Left cardiac atrium (tissue), 4 donors: Measurements from ENCODE around the gene TFB1M. TPM values are rescaled to one million over a fixed set of nuclear protein-coding genes. Genes with fewer than 3 reads are reported as not detected.
A peak's percentile ranks its signal among the peaks of the same experiment; 100 is the strongest.
"Not testable (repeated sequence)": the region's sequence is repeated elsewhere in the genome, so short reads cannot be mapped to it uniquely, and the experiment has no call there.

Source experiments
- ATAC-seq, 2 donors: fragments of 200-7000 bp; cut with Tn5 transposase; one replicate each; pipeline ENCODE4 v1.9.1; 2020; ENCODE audit warnings: mild to moderate bottlenecking in 2 of 2, moderate library complexity in 2 of 2
- DNase-seq: peaks from one replicate; pipeline ENCODE4 v3.0.0-alpha.2; 2020
- intact Hi-C, 2 donors: fragments of 100-400 bp; cut with DNase I; formaldehyde crosslinking; loops; one replicate each; pipeline versions ENCODE4 v1.14.1 to v1.15.1; 2022 to 2023
- total RNA-seq, 2 donors: library from RNA; stranded (reverse); fragmentation: NEBNext Ultra II Directional; extraction: Animal tissue kit (Norgen Biotek cat#: 25700); gene quantifications; one replicate each; pipeline ENCODE4 v1.2.1, GENCODE V29; 2021
- donor health status: DM: no; HTN: yes; CAD: no.
- donor health status: DM: no; HTN: yes; CAD: no; lungs with severe emphysema.
- donor health status: DM: yes; HTN: yes; CAD: no.
- donor health status: Dilated cardiomyopathy.

TFB1M gene
- total RNA-seq, 2 donors from 2014 or later = 13.9 to 15.6 TPM

DNA sequence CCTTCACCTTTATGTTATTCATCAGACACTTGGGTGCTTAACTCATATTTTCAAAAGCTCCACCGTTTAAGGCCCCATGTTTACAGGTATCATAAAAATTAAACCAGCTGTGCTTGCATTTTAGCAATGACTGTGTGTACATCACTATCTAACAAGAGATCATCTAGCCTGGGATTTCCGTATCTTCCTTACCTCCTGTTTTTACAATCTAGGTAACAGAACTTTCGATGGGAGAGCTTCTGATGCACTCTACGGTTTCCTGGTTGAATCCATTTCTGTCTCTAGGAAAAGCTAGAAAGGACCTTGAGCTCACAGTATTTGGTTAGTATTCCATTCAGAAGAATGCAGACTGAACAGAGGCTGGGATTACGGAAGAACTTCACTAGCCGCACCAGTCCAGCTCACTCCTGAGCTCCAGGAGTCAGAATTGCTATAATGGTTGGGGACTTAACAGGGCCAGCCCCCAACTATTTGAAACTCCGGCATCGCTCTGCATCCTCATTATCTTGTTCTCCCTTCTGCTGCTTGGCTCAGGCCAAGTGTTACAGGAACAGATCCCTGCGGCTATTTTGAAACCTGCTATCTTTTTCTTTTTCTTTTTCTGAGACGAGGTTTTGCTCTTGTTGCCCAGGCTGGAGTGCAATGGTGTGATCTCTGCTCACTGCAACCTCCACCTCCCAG, 63.4 kb downstream of the TFB1M start:
- intact Hi-C loops = no loop called here
- DNase-seq (no peak), ATAC-seq (peak in 1 of 2 donors; percentile 29)

DNA sequence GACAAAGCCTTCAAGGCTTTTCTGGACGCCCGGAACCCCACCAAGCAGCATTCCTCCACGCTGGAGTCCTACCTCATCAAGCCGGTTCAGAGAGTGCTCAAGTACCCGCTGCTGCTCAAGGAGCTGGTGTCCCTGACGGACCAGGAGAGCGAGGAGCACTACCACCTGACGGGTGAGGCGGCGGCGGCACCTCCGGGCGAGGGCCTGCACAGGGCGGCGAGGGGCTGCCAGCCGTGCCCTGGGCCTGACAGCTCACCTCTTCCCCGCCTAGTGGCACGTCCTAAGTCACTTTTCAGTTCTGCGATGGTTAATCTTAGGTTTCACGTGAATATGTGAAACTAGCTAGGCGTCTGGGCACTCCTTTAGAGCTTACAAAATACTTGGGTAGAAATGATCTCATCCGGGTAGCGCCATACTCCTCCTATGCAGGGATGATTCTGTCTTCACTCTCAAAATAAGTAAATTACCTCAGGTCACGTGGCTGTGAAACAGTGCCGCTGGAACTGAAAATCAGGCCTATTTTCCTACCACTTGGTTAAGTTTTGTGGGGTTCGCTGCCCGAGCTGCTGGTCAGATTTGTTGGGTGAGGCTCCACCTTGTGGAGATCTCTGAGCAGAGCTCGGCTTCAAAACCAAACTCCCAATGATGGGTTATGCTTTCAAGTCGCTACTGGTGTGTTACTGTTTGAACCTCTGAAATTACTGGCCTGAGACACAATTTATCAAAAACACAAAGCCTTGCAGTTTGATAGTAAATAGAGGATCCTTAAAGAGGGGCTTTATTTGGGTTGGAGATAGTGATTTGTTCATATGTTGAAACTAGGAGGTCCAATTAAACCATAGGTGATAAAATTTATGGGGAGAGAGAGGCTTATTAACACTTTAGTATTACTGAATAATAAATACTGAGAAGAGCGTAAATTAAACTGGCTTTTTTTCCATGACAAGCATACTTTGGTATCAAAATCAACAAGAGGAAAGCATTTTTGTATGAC, 66.0 kb downstream of the TFB1M start:
- ATAC-seq = peak; percentile 79 to 82
- peak; percentile 40 for DNase-seq
- intact Hi-C loops = loop anchor here in 1 of 2 donors (5.0 kb wide), 2 partner anchors 71 to 321 kb away; no protein-coding TSS in a partner anchor

DNA sequence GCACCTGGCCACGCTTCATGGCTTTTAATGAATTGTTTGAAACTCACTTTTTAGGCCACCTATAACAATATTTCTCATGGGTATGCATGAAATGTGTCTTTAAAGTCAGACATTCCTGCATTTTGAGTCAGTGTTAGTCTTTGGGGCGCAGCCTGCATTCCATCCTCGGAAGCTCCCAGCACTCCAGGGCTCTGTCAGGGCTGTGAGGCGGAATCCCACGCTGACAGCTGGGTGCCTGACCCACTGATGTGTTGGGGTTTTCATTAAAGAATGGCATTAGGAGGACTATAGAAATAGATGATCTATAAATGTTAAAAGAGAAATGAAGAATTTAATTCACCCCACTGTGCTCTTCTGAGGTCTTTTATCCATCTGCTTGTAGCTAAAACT, 66.7 kb downstream of the TFB1M start:
- ATAC-seq = peak in 1 of 2 donors; percentile 73
- DNase-seq = no peak
- intact Hi-C loops = loop anchor here in 1 of 2 donors (5.0 kb wide), 2 partner anchors 70 to 320 kb away; no protein-coding TSS in a partner anchor

DNA sequence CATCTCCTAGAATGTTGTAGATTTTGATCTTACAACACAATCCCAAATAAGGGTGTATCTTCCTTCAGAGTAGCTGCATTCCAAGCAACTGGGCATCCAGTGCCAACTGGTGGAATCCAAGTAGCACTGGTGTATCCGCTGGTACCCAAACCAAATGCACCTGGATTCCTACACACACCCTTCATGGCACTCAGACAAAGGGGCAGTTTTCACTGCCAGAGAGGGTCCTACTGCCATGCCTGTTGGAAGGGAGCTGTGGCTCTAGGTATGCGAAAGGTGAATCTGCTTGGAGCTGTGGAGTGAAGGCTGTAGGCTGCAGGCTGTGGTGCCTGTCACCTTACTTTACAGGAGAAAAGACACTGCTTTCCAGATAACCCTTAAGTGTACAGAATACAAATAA, 67.5 kb downstream of the TFB1M start:
- intact Hi-C loops = loop anchor here in 1 of 2 donors (5.0 kb wide), 2 partner anchors 70 to 320 kb away; no protein-coding TSS in a partner anchor
- no peak for ATAC-seq
- no peak for DNase-seq

DNA sequence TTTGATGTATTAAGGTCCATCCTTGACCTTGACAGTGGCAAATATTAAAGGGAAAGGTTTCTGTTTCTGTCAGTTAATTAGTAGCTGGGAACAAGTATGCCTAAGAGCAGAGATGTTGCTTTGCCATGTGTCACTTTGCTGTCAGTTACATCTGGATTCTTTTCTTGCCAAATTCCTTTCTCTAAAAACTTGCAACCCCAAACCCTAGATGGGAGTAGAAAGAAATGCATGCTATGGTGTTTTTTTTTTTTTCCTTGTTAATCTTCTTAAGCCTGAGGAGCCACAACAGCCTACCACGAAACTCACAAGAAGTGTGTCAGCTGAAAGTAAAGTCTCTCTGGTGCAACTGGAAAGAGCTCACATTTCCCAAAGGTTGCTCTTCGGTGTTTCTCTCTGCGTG, 68.5 kb downstream of the TFB1M start:
- intact Hi-C loops = loop anchor here in 1 of 2 donors (5.0 kb wide), 2 partner anchors 69 to 319 kb away; no protein-coding TSS in a partner anchor
- ATAC-seq = no peak
- no peak for DNase-seq

DNA sequence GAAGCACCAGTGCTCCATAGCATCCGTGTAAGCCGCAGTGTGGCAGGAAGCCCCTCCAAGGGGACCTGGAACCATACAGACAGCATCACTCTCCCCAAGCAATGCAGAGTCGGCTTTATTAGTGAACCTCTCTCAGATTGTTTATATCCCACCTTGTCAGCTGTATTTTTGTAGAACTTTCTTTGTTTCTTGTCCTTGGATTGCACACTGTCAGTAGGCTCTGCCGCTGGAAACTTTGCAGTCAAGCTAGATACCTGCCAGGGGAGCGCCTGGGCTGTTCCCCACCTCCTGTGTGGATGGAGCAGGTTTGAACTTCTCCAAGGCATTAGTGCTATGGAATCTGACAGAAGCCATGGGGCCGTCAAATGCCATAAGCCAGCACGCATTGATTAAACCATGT, 69.1 kb downstream of the TFB1M start:
- ATAC-seq = no peak
- intact Hi-C loops = loop anchor here in 1 of 2 donors (5.0 kb wide), 2 partner anchors 68 to 318 kb away; no protein-coding TSS in a partner anchor
- DNase-seq = no peak

DNA sequence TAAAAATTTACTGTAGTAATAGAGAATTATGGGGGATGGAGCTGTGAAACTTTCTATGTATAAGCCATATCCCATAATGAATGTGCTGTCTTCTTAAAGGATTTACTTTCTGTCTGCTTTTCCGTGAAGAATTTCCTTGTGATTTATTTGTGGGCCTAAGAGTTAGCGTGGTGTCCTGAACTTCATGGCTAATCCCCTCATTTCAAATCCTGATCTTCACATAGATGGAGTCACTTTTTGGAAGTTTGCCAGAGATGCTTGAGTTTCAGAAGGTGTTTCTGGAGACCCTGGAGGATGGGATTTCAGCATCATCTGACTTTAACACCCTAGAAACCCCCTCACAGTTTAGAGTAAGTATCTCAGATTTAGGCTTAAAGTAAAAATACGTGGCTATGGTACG, 69.8 kb downstream of the TFB1M start:
- no peak for DNase-seq
- intact Hi-C loops = no loop called here
- ATAC-seq = no peak

DNA sequence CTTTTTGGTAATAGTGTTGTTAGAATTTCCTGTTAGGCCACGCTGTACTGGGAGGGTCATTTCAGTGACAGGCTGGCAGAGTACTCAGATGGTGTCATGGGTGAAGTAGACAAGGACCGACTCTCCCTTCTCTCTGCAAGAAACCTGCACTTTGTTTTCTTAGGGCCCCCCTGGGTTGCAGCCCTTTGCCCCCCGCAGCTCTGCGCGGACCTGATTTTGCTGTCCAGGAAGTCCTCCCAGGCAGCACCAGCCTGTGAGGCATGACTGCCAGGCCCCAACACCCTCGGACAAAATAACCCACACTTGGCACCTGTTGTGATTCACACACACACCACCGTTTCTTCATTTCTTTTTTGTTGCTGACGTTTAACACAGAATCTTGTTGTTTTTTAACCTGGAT, 72.3 kb downstream of the TFB1M start:
- no peak for DNase-seq
- no peak for ATAC-seq
- intact Hi-C loops = no loop called here

DNA sequence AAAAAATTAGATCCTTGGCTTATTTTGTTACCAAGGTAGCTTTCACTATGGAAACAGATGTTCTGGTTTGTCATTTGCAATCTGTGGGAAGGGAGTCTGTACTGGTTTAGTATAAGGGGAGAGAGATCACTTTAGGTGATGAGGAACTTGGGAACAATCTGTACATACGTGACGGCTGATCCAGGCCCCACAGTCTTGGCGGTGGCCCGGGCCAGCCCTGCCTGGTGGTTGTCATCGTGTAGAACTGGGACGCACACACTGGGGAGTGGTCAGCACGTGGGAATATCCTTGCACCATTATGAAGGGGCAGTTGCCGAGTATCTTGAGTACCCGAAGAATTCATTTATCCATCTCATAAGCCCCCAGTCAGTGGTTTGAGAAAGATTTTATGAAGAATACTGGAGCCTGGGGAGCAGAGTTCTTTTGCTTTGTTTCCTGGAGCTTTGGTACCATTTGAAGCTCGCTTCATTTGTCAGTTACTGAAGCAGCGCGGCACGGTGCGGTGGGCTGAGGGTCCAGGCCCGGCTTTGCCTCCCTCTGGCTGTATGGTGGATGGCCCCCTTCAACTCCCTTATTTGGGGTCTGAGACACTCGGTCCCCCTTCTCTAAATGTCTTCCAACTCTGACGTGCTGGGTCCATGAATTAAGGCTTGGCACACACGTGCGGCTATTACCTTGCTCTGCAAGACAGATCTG, 73.2 kb downstream of the TFB1M start:
- DNase-seq (no peak), ATAC-seq (no peak)
- intact Hi-C loops = no loop called here

DNA sequence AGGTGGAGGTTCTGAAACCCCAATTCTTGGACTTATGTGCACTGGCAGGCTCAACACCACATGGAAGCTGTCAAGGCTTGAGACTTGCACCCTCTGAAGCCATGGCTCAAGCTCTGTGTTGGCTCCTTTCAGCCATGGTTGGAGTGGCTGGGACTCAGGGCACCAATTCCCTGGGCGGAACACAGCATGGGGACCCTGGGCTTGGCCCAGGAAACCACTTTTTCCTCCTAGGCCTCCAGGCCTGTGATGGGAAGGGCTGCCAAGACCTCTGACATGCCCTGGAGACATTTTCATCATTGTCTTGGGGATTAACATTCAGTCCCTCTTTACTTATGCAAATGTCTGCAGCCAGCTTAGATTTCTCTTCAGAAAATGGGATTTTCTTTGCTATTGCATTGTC, 76.7 kb downstream of the TFB1M start:
- ATAC-seq = no peak
- DNase-seq = no peak
- intact Hi-C loops = no loop called here

DNA sequence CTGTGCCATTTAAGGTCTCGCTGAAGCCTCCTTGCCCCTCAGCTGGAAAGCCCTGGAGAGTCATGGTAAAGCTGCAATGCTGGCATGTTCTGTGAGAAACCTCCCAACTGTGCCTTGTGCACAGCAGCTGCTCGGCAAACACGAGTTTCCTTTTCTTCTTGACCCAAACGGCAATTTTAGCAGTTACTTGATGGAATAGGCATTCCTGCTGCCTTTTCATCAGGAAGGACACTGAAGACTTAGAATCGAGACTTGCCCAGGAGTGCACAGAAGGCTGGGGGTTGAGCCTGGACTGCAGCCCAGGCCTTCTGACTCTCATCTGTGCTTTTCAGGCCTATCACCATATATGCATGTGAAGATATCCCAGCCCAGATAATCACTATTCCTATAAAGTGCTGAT, 79.2 kb downstream of the TFB1M start:
- DNase-seq (no peak), ATAC-seq (no peak)
- intact Hi-C loops = no loop called here

DNA sequence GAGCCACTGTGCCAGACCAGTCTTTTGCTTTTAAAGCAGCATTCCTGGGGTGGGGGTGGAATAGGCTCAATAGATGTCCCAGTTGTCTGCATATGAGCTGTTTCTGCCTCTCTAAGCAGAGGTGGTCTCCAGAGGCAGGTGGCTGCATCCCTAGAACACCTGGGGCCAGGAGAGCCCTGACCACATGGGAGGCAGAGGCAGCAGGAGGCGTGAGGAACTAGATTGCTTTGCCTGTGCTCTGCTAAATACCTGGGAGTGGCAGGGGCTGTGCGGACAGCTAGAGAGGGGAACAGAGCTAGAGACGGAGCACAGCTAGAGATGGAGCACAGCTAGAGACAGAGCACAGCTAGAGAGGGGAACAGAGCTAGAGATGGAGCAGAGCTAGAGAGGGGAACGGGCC, 79.6 kb downstream of the TFB1M start:
- ATAC-seq (no peak), DNase-seq (no peak)
- intact Hi-C loops = no loop called here

DNA sequence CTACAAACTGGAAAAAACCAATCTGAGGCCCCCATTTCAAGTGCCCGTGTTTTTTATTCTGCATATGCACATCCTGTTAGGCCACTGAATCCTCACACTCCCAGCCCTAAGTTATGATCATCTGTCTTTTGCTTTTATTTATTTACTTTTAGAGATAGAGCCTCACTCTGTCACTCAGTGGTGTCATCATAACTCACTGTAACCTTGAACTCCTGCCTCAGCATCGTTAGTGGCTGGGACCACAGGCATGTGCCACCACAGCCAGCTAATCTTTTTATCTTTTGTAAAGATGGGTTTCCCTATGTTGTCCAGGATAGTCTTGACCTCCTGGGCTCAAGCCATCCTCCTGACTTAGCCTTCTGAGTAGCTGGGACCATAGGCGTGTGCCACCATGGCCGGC, 80.1 kb downstream of the TFB1M start:
- intact Hi-C loops = no loop called here
- DNase-seq (no peak), ATAC-seq (no peak)

DNA sequence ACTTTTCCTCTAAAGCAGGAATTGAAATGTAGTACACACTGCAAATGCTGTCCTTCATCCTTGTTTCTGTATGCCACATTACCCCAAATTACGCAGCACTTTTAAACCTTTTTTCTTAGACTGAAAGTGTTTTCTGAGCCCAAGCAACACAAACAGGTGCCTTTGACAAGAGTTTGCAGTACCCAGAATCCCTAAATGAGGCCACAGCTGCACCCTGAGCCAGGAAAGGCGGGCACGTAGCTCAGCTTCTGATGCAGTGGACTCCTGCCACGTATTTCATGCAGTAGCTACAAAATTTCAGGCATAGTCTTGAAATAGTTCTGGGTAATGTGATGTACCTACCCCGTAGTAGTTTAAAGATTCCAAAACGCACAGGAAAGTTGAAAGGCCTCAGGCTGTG, 81.4 kb downstream of the TFB1M start:
- ATAC-seq (peak in 1 of 2 donors; percentile 25), DNase-seq (no peak)
- intact Hi-C loops = no loop called here

DNA sequence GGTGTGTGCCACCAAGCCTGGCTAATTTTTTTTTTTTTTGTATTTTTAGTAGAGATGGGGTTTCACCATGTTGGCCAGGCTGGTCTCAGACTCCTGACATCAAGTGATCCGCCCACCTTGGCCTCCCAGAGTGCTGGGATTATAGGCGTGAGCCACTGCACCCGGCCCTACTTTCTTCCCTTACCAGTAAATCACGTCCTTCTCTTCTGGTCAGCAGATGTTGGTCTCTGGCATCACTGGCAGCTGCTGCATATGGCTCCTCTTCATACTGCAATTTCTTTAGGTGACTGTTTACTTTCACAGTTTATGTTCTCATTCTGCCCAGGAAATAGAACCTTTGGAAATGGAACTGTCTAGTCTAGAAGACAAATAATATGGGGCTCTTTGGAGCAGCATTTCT, 83.3 kb downstream of the TFB1M start:
- not testable (repeated sequence) for DNase-seq, ATAC-seq

DNA sequence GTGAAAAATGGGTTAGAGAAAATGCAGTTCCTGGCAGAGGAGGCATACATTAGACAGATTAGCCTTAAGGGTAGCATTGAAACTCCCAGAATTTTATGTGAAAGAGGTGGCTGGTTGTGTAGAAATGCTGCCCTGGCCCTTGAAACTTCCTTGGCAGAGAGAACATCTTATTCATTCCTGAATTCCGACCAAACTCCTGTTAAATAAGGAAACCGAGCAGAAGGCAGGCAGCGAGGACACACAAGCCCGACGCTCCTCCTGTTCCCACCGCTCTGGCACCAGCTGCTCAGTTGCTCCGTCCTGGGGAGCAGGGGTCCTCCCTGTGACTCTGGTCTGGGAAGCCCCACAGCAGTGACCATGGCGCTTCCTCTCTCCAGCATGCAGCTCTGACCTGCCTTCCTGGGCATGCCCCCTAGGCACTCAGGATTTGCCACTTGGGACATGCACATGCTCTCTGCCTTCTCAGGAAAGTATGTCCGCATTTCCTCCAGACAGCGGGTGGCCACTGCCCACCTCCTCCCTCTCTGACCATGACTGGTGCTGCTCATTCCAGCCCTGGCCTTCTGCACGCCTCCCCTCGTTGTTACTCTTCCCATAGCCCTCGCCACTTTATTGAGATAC, 85.6 kb downstream of the TFB1M start:
- peak; percentile 56 to 71 for ATAC-seq
- intact Hi-C loops = no loop called here
- no peak for DNase-seq

More for the DNA sequence above, 83.3 kb downstream of the TFB1M start:
- intact Hi-C loops = not testable (repeated sequence)

DNA sequence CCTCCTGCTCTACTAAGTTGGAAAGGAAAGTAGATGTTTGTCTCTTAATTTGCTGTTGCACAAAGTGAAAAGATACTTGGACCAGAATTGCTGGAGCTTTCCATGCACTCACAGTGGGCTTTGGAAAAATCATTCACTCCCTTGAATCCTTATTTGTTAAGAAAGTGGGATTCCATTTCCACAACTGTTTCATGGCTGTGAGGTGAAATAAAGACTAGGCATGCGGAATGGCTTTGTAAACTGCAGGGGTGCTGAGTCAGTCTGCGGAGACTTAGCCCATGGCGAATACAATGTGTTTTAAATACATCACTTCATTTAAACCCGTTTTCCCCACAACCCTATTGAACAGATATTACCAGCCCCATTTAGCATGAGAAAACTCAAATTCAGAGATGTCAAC, 87.2 kb downstream of the TFB1M start:
- ATAC-seq = no peak
- no peak for DNase-seq
- intact Hi-C loops = no loop called here

DNA sequence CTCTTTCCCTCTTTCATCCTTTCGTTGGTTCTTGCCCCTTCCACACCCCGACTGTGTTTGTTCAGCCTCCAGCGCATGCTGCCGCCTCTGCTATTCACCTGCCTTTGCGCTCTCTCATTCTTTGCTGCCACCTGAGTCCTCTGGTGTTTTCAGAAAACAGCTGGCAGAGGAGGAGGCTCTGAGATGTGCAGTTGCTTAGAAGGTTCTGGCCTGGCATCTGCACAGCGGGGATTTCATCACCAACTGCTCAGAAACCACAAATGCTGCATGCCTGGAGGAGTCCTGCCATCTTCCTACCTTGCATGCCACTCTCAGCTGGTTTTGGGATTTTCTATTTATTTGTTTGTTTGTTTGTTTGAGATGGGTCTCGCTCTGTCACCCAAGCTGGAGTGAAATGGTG, 89.7 kb downstream of the TFB1M start:
- intact Hi-C loops = no loop called here
- no peak for ATAC-seq
- DNase-seq = no peak
